Mammary epithelial cell (primary cell): Measurements from ENCODE around the gene BORCS8.

Experiments
- CTCF ChIP-seq, 2 donors: IDR thresholded peaks in 1 of 2; conservative IDR thresholded peaks in 1 of 2; 2 replicates each; pipeline ENCODE4 v1.5.1; 2011 to 2012; ENCODE audit warnings: inconsistent platforms in 2 of 2, low read length in 2 of 2, mild to moderate bottlenecking in 2 of 2, control low read depth in 1 of 2, low read depth in 1 of 2; ENCODE audit not compliant: insufficient read depth in 1 of 2; ENCODE audit errors: extremely low read depth in 1 of 2
- EZH2 ChIP-seq: IDR thresholded peaks from 2 replicates; pipeline ENCODE4 v1.6.1; 2012; ENCODE audit warnings: low read length, inconsistent platforms, borderline replicate concordance

GRCh38 chr19:19226204-19226603, 34.3 kb upstream of the BORCS8 start:
- TF ChIP-seq EZH2 (no peak), CTCF (conservative IDR thresholded peaks at IDR 0.05 in 1 of 2, IDR thresholded peaks at IDR 0.05 in 1 of 2; ENCODE audit: extremely low read depth in 1 of 2, insufficient read depth in 1 of 2, low read depth in 1 of 2, low read length in 2 of 2) (no peak)
